GM21381 (cell line): ENCODE measurements around the gene ERCC4.

Experiments
- ATAC-seq: cut with Tn5 transposase; IDR thresholded peaks from one replicate; pipeline ENCODE4 v1.9.1; 2021; ENCODE audit warnings: mild to moderate bottlenecking, moderate library complexity; ENCODE audit not compliant: unreplicated experiment

ERCC4 gene

GRCh38 chr16:13945744-13946485, 26.0 kb downstream of the ERCC4 start:
- ATAC-seq = no peak

DNA sequence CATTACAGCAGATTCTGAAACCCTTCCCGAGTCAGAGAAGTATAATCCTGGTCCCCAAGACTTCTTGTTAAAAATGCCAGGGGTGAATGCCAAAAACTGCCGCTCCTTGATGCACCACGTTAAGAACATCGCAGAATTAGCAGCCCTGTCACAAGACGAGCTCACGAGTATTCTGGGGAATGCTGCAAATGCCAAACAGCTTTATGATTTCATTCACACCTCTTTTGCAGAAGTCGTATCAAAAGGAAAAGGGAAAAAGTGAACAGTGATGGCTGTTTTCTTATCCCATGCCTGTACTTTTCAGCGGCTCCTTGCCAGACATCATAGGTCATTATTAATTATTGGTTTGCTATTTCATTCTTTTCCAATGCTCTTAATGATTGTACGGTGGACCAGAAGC, 28.1 kb downstream of the ERCC4 start:
- ATAC-seq = no peak

DNA sequence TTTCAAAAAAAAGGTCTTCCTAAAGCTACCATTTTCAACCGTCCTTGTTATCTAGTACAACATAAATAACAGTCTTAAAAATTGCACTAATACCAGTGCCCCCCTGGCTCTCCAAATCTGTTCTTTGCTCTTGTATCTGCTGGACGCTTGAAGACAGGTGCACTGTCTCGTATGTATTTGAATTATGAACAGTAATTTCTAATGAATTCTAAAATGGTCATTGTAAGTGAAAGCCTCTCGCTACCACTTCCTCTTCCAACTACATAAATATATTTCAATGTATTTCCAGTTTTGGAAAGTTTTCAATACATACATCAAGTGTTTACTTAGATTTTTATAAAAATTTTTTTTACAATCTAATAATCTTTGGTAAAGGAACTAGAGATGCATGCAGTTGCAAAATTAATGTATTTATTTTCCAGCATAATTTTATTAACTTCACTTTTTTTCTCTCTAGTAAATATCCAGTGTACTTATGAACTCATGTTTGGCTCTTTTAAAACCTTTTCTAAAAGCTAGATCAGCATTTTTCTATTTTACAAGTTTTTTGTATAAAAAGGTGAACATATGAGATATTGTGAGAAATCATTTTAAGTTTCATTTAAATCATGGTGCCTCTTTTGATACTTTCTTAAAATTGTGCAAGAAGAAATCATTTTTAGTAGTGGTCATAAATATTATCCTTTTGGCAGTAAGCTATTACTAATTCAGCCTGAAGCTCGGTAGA, 31.0 kb downstream of the ERCC4 start:
- no peak for ATAC-seq

DNA sequence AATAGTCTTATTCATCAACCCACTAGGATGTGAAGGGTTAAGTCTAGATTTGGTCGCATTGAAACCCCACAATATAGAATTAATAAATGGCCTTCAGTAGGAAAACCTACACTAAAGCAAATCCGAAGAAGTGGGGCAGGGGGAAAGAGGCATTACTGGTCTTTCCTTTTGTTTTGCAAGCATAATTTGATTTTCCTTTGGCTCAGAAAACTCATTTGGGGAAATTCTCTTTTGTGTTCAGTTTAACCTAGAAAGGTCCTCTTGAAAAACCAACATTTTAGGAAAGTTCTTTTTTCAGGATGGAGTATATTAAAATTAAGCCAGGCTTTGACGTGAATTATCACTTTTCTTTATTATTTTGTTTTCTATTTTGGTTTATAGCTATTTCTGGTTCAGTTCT, 31.7 kb downstream of the ERCC4 start:
- ATAC-seq = no peak

GRCh38 chr16:13953501-13953900, 33.5 kb downstream of the ERCC4 start:
- no peak for ATAC-seq

- no peak for ATAC-seq
Observed at GRCh38 chr16:13956635-13957196, 36.8 kb downstream of the ERCC4 start.

DNA sequence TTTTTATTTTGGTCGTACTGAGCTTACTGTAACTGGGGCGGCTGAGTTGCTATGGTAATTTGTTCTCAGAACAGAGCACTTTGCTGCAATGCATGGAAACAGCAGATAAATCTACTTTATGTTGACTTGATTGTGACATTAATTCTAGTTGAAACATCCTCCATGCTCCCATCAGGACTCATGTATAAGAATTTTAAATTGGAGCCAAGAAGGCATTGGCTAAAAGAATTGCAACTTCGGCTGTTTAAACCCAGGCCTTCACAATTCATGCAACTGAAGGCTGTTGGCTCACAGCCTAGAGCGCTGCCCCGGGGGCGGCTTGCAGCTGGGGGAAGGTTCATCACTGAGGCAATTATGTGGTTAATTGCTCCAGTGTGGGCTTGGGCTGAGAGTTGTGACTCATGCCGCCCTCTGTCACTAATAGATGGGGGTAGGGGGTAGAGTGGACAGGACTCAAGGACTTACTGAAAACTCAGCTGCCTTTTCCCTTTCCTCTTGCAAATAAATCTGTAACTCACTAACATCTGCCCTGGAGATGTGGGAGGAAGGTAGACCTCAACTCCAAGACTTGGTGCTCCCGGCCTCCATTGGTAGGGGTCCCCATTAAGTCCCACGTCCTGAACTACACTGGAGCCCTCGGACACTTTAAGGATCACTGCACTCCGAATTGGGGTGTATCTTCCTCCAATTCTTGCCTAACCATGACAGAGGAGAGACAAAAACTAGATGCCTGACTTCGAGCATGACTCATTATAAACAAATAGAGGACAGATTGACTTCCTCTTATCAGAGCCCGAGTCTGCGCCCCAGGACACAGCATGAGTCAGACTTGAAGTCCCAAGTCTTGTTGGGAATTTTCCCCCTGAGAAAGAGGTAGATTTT, 37.5 kb downstream of the ERCC4 start:
- ATAC-seq = peak; percentile 71

GRCh38 chr16:13958474-13958873, 38.5 kb downstream of the ERCC4 start:
- ATAC-seq = no peak

- no peak for ATAC-seq
Observed at GRCh38 chr16:13959626-13960025, 39.7 kb downstream of the ERCC4 start.

DNA sequence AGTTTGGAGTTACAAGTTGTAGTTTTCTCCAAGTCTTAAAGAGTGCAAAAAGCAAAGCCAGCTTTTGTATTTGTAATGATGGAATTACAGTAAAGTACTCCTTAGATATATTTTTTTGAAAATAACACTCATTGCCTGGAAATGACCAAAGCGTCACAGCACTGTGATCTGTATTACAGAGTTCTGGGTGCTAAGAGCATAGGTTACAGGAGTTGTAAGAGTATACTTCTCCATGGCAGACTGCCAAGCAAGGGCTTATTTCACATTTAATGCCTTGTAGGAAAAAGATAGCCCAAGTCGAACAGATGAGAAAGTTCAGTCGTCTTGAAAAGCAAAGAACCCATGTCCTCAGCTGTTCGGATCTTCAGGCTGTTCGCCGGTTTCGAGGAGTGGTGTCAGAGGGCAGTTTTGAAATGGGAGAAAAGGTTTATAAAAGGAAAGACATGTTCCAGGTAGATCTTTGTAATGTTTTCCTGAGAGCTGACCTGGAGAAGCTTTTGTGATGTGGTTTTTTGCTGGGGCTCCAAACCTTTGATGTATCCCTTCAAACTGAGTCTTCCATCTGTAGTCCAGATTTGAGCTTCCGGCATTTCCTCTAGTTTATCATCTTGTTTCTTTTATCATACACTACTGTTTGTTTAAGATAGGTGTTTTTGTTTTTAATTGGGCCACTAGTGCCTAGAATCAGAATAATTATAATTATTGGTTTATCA, 41.3 kb downstream of the ERCC4 start:
- no peak for ATAC-seq

- ATAC-seq = no peak
Observed at GRCh38 chr16:13962232-13962631, 42.3 kb downstream of the ERCC4 start.

DNA sequence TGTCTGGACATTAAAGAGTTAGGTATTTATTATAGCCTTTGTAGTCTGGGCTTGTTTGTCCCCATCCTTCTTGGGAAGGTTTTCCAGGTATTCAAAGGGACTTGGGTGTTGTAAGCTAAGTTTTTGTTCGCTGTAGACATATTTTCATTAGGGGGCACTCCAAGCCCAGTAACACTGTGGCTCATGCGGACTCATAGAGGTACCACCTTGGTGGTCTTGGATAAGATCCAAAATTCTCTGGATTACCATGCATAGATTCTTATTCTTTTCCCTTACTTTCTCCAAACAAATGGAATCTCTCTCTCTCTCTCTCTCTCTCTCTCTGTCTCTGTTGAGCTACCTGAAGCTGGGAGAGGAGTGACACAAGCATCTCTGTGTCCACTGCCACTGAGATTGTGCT, 48.9 kb downstream of the ERCC4 start:
- ATAC-seq = no peak

DNA sequence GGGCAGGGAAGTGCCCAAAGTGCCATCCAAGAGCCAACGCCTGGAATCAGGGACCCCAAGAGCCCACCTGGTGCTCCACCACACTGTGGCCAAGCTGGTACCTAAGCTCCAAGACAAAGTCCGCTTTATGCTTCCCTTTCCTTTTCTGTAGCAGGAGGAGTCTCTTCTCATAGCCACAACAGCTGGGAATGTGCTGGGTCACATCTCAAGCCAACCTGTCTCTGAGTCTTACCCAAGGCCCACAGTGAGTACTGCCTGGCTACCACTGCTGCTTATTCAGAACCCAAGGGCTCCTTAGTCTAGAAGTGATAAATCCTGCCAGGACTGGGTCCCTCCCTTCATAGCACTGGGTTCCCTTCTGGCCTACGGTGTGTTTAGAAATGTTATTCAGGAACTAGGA, 49.8 kb downstream of the ERCC4 start:
- ATAC-seq = no peak

GRCh38 chr16:13970708-13971422, 50.9 kb downstream of the ERCC4 start:
- no peak for ATAC-seq

DNA sequence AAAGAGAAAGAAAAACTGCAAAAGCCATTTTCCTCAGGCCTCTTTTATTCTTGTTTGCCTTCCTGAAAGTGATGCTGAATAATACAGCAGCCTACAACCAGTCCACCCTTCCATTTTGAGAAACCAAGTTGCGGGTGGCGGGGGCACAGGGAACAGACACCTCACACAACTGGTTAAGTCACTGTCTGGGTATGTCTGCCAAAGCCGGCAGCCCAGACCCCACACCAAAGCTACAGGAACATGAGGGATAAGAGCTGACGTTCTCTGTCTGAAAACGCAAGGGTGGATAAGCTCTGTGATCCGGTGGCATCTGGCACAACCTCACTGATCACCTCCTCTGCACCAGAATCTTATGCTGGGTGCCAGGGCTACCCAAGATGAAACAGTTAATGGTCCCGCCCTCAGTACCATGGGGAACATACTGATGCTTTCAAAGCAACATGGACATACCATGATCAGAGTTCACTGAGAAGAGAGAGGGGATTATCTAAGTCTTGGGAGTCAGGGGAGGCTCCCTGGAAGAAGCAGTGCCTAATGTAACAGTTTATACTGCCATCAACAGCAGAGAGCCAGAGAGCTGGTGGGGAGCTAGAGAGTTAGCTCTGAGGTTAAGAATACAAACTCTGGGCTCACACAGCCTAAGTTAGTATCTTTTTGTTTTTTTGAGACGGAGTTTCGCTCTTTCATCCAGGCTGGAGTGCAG, 53.5 kb downstream of the ERCC4 start:
- ATAC-seq = no peak

- ATAC-seq = no peak
Observed at GRCh38 chr16:13977177-13977576, 57.2 kb downstream of the ERCC4 start.

DNA sequence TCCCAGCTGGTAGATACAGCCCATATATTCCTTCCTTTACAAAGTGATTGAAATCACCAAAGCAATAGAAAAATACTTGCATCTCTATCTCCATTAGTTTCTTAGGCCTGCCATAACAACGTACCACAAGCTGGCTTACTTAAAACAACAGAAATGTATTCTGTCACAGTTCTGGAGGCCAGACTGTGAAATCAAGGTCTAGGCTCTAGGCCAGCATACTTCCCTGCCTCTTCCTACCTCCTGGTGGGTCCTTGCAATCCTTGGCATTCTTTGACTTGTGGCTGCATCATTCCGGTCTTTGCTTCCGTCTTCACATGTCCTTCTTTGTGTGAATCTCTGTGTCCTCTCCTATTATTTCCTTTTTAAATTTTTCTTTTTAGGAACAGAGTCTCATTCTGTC, 62.5 kb downstream of the ERCC4 start:
- no peak for ATAC-seq

- no peak for ATAC-seq
Observed at GRCh38 chr16:13983625-13984024, 63.7 kb downstream of the ERCC4 start.

DNA sequence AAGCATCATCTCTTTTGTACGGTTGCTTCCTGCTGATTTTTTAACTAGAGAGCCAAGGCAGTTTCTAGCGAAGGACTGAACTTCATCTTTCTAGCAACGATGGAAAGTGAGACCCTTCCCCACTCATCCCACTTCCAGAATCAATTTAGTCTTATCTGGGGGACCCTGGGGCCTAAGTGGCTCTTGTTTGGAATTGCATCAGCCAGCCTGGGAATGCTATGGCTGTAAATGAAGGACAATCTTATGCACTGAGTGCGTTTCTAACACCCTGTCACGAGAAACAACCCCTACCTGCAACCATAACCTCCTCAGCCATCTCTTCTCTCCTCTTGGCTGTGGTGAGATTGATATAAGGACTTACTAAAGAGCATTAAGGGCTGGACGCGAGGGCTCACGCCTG, 64.8 kb downstream of the ERCC4 start:
- ATAC-seq = no peak
